HFF-Myc (cell line): ENCODE results near the gene PHLDA1.

Source experiments
- DNase-seq: peaks from one replicate; pipeline ENCODE4 v3.0.0-alpha.2; 2011; ENCODE audit warnings: low read depth; ENCODE audit errors: extremely low read depth
- H3K4me3 ChIP-seq: replicated peaks from 2 replicates; pipeline ENCODE4 v1.5.1; 2011; ENCODE audit warnings: low read depth, mild to moderate bottlenecking, control low read depth, low read length
- TF ChIP-seq, protein P1 (sequence below): IDR thresholded peaks from 2 replicates; pipeline ENCODE4 v1.5.1; 2012; ENCODE audit warnings: mild to moderate bottlenecking, low read depth, low read length, control low read depth; ENCODE audit errors: missing control alignments

Gene PHLDA1

DNA sequence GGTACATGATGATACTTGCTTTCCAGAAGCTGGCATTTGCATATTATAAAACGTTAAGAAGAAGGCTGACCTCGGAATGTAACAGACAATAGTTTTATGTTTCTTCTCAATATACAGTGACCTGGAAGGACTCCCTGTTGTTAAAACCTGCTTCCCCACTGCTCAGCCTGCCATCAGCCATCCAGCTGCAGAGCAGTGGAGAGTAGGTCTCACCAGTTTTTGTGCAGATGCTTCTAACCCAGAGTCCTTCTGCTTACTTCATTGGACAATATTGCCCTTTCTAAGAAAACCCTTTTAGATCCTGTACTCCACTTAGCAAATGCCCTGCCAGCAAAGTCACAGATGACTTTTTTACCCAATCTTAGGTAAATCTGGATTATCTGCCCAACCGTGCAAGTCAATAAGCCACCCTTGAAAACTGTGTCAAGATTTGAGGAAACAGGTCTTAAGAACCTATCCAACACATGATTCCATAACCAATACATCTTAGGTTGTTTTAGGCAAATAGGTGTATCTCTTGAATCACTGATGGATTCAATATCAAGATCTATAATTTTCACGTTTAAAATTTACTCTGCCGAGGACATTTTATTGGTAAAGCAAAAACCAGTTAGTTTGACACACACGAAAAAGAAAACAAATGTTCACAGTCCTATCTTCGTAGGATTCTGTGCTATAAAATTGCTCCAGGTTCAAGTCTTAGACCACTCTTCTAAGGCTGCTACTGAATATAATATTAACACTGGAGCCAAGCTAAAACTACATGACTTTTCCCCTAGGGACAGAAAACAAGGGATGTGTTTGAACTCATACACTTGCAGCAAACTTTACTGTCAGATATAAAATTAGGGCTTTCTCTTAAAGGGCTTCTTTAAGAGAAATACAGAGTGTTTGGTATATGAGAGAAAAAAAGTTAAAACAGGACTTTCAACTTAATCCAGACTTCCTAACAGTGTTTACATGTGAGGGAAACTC is 5.7 kb downstream of the PHLDA1 start:
- TF ChIP-seq, protein P1, sequence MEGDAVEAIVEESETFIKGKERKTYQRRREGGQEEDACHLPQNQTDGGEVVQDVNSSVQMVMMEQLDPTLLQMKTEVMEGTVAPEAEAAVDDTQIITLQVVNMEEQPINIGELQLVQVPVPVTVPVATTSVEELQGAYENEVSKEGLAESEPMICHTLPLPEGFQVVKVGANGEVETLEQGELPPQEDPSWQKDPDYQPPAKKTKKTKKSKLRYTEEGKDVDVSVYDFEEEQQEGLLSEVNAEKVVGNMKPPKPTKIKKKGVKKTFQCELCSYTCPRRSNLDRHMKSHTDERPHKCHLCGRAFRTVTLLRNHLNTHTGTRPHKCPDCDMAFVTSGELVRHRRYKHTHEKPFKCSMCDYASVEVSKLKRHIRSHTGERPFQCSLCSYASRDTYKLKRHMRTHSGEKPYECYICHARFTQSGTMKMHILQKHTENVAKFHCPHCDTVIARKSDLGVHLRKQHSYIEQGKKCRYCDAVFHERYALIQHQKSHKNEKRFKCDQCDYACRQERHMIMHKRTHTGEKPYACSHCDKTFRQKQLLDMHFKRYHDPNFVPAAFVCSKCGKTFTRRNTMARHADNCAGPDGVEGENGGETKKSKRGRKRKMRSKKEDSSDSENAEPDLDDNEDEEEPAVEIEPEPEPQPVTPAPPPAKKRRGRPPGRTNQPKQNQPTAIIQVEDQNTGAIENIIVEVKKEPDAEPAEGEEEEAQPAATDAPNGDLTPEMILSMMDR, result no peak
- H3K4me3 ChIP-seq, result no peak overlapping the region
- no peak for DNase-seq

- DNase-seq, result no peak
- no peak overlapping the region for H3K4me3 ChIP-seq
- TF ChIP-seq, protein P1, result no peak
Measured at GRCh38 chr12:76024942-76025600, 6.5 kb downstream of the PHLDA1 start.

- TF ChIP-seq, protein P1, result no peak
- DNase-seq, result no peak
- no peak overlapping the region for H3K4me3 ChIP-seq
Measured at GRCh38 chr12:76024102-76024781, 7.3 kb downstream of the PHLDA1 start.

- TF ChIP-seq, protein P1, result no peak
- no peak for DNase-seq
- H3K4me3 ChIP-seq, result no peak overlapping the region
Measured at GRCh38 chr12:76023069-76023690, 8.4 kb downstream of the PHLDA1 start.

- TF ChIP-seq, protein P1, result no peak
- no peak for DNase-seq
Measured at GRCh38 chr12:76022506-76022905, 9.1 kb downstream of the PHLDA1 start.

More at GRCh38 chr12:76022506-76022905, 9.1 kb downstream of the PHLDA1 start:
- H3K4me3 ChIP-seq, result no peak overlapping the region
